SJCRH30 (cell line): ENCODE results near the gene VAMP2. TPM values are rescaled to one million over a fixed set of nuclear protein-coding genes. Genes with fewer than 3 reads are reported as not detected.
A peak's percentile ranks its signal among the peaks of the same experiment; 100 is the strongest.

Experiments used
- DNase-seq, 2 experiments: peaks; one replicate each; pipeline ENCODE4 v3.0.0-alpha.2; 2015 to 2020
- H3K27ac ChIP-seq: fragments of 250-450 bp; sonication (Bioruptor Pico); 2 replicates; pipeline ENCODE4 v1.5.1; 2020; ENCODE audit warnings: mild to moderate bottlenecking, moderate library complexity
- H3K27me3 ChIP-seq: fragments of 250-450 bp; sonication (Bioruptor Pico); 2 replicates; pipeline ENCODE4 v1.5.1; 2020; ENCODE audit warnings: mild to moderate bottlenecking, moderate library complexity
- H3K36me3 ChIP-seq: fragments of 250-450 bp; sonication (Bioruptor Pico); 2 replicates; pipeline ENCODE4 v1.5.1; 2020; ENCODE audit warnings: mild to moderate bottlenecking, moderate library complexity
- H3K4me1 ChIP-seq: fragments of 250-450 bp; sonication (Bioruptor Pico); 2 replicates; pipeline ENCODE4 v1.5.1; 2020; ENCODE audit warnings: mild to moderate bottlenecking, moderate library complexity
- H3K4me3 ChIP-seq: fragments of 250-450 bp; sonication (Bioruptor Pico); 2 replicates; pipeline ENCODE4 v1.5.1; 2020; ENCODE audit warnings: mild to moderate bottlenecking, moderate library complexity
- H3K9me3 ChIP-seq: fragments of 250-450 bp; sonication (Bioruptor Pico); replicated peaks from 2 replicates; pipeline ENCODE4 v1.5.1; 2020; ENCODE audit warnings: mild to moderate bottlenecking, moderate library complexity
- total RNA-seq: library from RNA; depleted of rRNA; stranded (reverse); fragments of >200 nt; shearing (Covaris generic); gene quantifications from 2 replicates; pipeline ENCODE4 v1.2.3, GENCODE V29; 2014

VAMP2 gene
- total RNA-seq, 1 experiment from 2014 or later = 7.9 TPM

DNA sequence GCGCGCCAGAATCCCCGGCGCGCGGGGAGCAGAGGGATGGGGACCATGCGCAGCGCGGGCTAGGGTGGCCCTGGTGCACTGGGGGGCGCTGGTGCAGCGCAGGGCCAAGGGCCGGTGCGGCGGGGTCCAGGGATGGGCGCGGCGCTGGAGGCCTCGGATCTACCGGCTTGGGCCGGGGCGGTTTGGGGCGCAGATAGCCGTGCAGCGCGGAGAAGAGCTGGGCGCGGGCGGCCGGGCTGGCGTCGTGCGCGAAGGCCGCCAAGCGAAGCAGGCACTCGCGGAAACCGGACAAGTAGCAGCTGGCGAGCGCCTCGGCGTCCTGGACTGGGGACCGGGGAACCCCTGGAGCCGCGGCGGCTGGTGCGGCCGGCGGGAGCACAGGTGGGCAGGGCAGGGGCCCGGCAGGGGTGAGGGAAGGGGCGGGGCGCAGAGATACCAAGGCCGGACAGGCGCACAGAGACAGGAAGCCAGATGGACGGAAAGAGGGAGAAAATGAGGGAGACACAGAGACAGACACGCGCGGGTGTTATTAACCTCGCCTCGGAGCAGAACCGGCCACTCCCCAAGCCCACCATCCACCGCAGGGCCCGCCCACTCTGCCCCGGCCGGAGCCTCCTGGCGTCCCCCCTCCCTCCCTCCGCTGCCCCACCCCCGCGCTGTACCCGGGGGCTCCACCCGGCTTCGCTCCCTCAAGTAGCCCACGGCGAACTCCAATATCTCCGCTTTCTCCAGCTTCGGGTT, 40.9 kb downstream of the VAMP2 start:
- Histone ChIP-seq H3K36me3 (no peaks in the 10 kb centered on the region), H3K27me3 (no peaks in the 10 kb centered on the region), H3K4me3 (peak overlapping the region; percentile 78), H3K27ac (no peak overlapping the region), H3K9me3 (no peaks in the 10 kb centered on the region), H3K4me1 (no peaks in the 10 kb centered on the region; the same call in 1 of the 2 replicates)
- peak; percentile 74 to 80 for DNase-seq

GRCh38 chr17:8121407-8121680, 41.4 kb downstream of the VAMP2 start:
- Histone ChIP-seq H3K27me3 (no peaks in the 10 kb centered on the region), H3K4me1 (no peaks in the 10 kb centered on the region; the same call in 1 of the 2 replicates), H3K9me3 (no peaks in the 10 kb centered on the region), H3K36me3 (no peaks in the 10 kb centered on the region), H3K4me3 (peak overlapping the region; percentile 78), H3K27ac (no peak overlapping the region)
- DNase-seq = no peak

DNA sequence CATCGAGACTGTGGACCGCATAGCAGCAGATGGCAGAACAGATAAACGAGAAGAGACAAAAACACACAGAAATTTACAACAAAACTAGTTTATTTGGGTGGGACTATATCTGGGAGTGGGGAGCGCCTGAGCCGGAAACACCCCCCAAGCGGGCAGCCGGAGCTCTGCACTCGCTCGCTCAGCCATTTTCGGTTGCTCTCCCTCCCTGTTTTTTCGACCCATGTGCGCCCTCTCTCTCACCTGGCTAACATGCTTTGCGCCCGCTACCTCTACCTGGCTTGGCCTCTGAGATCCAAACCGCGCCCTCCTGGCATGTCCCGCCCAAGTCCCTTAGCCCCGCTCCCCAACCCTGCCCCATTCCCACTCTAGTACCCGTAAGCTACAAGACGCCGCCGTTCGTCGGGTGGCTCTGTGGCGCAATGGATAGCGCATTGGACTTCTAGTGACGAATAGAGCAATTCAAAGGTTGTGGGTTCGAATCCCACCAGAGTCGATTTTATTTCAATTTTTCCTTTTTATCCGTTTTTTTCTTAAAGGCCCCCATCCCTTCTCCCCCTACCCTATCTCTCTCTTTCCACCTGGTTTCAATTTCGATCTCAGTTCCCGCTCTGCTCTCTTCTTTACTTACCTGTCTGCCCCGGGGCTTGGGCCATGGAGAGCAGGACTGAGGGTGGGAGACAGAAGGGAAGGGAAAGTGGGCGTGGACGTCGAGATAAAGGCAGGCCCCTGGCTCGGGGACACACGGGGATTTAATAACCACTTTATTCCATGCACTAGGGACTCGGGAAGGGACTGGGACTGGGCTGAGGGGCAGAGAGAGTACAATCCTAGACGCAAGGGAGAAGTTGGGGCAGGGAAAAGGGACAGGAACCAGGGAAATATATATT, 42.0 kb downstream of the VAMP2 start:
- H3K27me3 ChIP-seq = no peaks in the 10 kb centered on the region
- H3K4me1 ChIP-seq = no peaks in the 10 kb centered on the region; the same call in 1 of the 2 replicates
- peak overlapping the region; percentile 78 for H3K4me3 ChIP-seq
- no peaks in the 10 kb centered on the region for H3K36me3 ChIP-seq
- peak; percentile 74 to 76 for DNase-seq
- no peaks in the 10 kb centered on the region for H3K9me3 ChIP-seq
- no peak overlapping the region for H3K27ac ChIP-seq

DNA sequence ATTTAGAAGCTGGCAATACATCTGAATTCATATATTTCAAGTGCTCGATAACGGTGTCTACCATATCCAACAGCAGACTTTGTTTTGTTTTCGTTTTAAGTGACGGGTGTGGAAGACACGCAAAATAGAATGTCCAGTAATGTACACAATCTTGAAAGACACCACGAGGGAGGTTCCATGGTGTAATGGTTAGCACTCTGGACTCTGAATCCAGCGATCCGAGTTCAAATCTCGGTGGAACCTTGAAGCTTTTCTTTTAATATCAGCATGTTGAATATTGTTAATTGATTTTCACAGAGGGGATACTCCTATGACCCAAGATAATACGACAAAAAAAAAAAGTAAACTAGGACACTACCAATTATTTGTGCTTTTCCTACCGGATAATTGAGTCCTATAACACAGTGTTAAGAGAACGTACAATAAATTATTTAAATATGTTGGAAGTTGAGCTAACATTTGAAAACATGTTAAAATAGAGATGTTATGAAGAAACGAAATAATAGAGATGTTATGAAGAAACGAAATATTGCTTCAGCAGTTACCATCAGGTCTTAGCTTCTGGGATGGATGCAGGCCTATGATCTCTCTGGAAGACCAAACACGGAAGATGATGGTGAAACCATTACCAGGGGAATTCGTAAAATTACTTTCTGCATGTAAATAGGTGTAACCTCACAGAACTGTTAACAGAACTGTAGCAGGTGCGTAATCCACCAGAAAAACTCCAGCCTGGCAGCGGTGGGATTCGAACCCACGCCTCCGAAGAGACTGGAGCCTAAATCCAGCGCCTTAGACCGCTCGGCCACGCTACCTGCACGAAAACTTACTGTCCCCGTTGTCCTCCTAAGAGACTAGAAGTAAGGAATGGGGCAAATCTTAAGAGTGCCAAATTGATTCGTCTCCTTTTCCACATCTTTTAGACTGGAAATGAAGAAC, 42.9 kb downstream of the VAMP2 start:
- Histone ChIP-seq H3K4me3 (peak overlapping the region; percentile 78), H3K27me3 (no peaks in the 10 kb centered on the region), H3K4me1 (no peaks in the 10 kb centered on the region; the same call in 1 of the 2 replicates), H3K27ac (no peak overlapping the region), H3K9me3 (no peaks in the 10 kb centered on the region), H3K36me3 (no peaks in the 10 kb centered on the region)
- peak; percentile 77 to 90 for DNase-seq

DNA sequence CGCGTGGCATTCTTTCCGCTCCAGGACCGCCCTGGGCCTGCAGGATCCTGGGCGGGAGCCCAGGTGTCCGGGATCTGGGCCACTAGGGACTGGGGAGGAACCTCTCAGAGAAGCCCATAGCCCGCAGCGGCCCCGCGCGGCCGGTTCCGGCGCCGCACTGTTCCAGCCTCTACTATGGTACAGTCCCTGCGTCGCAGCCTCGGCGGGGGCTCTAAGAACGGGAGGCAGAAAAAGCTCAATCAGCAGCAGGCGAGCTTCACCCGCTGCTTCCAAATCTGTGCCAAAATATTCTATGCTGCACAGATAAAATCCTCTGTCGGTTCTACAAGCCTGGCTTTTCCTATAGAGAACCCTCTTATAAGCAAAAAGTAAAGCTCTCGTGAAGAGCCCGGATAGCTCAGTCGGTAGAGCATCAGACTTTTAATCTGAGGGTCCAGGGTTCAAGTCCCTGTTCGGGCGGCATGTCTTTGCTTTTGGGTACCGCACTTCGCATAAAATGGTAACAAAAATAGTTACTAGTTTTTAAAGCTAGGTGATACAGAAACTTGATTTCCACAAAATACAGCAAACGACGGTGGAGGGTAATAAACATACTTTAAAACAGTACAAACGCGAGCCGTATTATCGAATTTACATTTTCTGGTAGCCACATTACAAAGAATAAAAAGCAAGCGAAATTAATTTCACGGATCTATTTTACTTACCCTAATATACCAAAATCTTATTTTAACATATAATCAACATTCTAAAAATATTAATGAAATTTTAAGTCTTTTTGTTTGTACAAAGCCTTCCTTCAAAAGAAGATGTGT, 43.8 kb downstream of the VAMP2 start:
- DNase-seq = peak; percentile 72 to 83
- H3K27me3 ChIP-seq = no peaks in the 10 kb centered on the region
- H3K4me1 ChIP-seq = no peaks in the 10 kb centered on the region
- peak overlapping the region; percentile 60 for H3K4me3 ChIP-seq
- no peak overlapping the region for H3K27ac ChIP-seq
- H3K36me3 ChIP-seq = no peaks in the 10 kb centered on the region
- no peaks in the 10 kb centered on the region for H3K9me3 ChIP-seq

- Histone ChIP-seq H3K9me3 (no peaks in the 10 kb centered on the region), H3K4me3 (peak within 1 kb of the TSS; percentile 60), H3K4me1 (no peaks in the 10 kb centered on the region), H3K27me3 (no peaks in the 10 kb centered on the region), H3K27ac (no peak within 1 kb of the TSS), H3K36me3 (no peaks in the 10 kb centered on the region)
- peak in 1 of 2 experiments; percentile 45 for DNase-seq
These were observed 44.6 kb downstream of the VAMP2 start, which contains the start of gene ALOXE3 for GRCh38 chr17:8117980-8118768. ALOXE3 (minus strand) TSS chr17:8118514; CDS start chr17:8117990, 524 bp downstream.

DNA sequence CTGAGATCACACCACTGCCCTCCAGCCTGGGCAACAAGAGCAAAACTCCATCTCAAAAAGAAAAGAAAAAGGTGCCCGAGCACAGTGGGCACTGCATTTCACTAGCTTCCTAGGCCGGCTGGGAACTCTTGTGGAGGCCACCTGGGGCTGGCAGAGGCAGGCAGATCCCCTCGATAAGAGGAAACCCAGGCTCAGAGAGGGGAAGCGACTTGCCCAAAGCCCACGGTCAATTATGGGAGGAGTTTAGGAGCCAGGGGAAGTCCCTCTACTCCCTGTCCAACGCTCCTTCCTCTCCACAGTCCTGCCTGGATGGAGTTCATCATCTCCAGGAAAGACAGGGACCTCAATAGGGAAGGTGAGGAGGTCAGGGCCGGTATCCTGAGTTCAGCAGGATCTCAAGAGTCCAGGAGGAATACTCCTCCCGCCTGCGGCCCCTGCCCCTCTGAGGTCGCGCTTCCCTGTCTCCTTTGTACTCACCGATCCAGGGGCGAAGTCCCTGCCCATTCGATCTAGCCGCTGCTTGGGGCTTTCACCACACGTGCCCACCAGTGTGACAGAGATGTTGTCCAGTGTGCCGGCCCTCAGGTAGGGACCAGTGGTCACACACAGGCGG, 45.3 kb downstream of the VAMP2 start:
- H3K9me3 ChIP-seq = no peaks in the 10 kb centered on the region
- no peaks in the 10 kb centered on the region for H3K4me1 ChIP-seq
- no peak overlapping the region for H3K27ac ChIP-seq
- H3K4me3 ChIP-seq = peak overlapping the region; percentile 60
- H3K36me3 ChIP-seq = no peaks in the 10 kb centered on the region
- no peaks in the 10 kb centered on the region for H3K27me3 ChIP-seq
- DNase-seq = peak in 1 of 2 experiments; percentile 22

GRCh38 chr17:8116776-8117175, 46.0 kb downstream of the VAMP2 start:
- Histone ChIP-seq H3K27ac (no peak overlapping the region), H3K4me1 (no peaks in the 10 kb centered on the region), H3K9me3 (no peaks in the 10 kb centered on the region), H3K27me3 (no peaks in the 10 kb centered on the region), H3K4me3 (no peak overlapping the region), H3K36me3 (no peaks in the 10 kb centered on the region)
- no peak for DNase-seq

DNA sequence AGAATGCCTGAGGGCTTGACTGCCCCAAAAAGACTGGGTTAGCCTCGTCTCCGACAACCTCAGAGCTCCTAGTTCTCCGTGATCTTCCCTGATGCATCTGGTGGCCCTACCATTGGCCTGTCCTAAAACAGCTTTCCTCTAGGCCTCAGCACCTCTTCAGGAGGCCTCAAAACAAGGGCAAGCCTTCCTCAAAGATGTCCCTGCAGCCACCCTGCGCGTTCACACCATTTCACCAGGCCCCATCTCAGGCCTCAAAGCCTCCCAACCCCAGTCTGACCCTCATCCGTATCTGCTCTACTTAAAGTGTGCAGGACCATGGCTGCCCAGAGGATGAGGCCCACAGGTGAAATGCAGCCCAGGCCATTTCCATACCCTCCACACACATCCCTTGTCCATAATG, 51.8 kb downstream of the VAMP2 start:
- H3K27ac ChIP-seq = no peak overlapping the region
- no peaks in the 10 kb centered on the region for H3K9me3 ChIP-seq
- H3K4me1 ChIP-seq = no peaks in the 10 kb centered on the region
- DNase-seq = no peak
- no peak overlapping the region for H3K4me3 ChIP-seq
- H3K36me3 ChIP-seq = no peaks in the 10 kb centered on the region
- H3K27me3 ChIP-seq = no peaks in the 10 kb centered on the region

- H3K9me3 ChIP-seq = no peaks in the 10 kb centered on the region
- no peaks in the 10 kb centered on the region for H3K36me3 ChIP-seq
- DNase-seq = no peak
- 0 out of 2 replicates have a peak, but pooled peaks cover under 1% of the 10 kb centered on the region for H3K27me3 ChIP-seq
- no peaks in the 10 kb centered on the region for H3K4me1 ChIP-seq
- no peak overlapping the region for H3K27ac ChIP-seq
- no peak overlapping the region for H3K4me3 ChIP-seq
These were observed 52.3 kb downstream of the VAMP2 start for GRCh38 chr17:8110456-8110804.

- no peak overlapping the region for H3K27ac ChIP-seq
- peaks cover 4% of the 10 kb centered on the region for H3K27me3 ChIP-seq
- no peaks in the 10 kb centered on the region for H3K4me1 ChIP-seq
- DNase-seq = no peak
- no peaks in the 10 kb centered on the region for H3K36me3 ChIP-seq
- no peak overlapping the region for H3K4me3 ChIP-seq
- no peaks in the 10 kb centered on the region for H3K9me3 ChIP-seq
These were observed 52.9 kb downstream of the VAMP2 start for GRCh38 chr17:8109661-8110455.
